ENCODE measurements around the gene BOD1L1. TPM values are rescaled to one million over a fixed set of nuclear protein-coding genes. Genes with fewer than 3 reads are reported as not detected.

Gene BOD1L1
- total RNA-seq, 1 donor from 2014 or later = 36.1 TPM

- no peak for DNase-seq (ENCODE audit: low spot score)
Observed at GRCh38 chr4:13525606-13526281, 101.8 kb downstream of the BOD1L1 start.

GRCh38 chr4:13524504-13525243, 102.9 kb downstream of the BOD1L1 start:
- DNase-seq (ENCODE audit: low spot score) = no peak

- DNase-seq (ENCODE audit: low spot score) = no peak
Observed at GRCh38 chr4:13523591-13524503, 103.7 kb downstream of the BOD1L1 start.

- DNase-seq (ENCODE audit: low spot score) = no peak
Observed at GRCh38 chr4:13523105-13523477, 104.4 kb downstream of the BOD1L1 start.

- DNase-seq (ENCODE audit: low spot score) = no peak
Observed at GRCh38 chr4:13522282-13523104, 105.0 kb downstream of the BOD1L1 start.

- DNase-seq (ENCODE audit: low spot score) = no peak
Observed at GRCh38 chr4:13521047-13521446, 106.5 kb downstream of the BOD1L1 start.

Other genes with a start within 250 kb of the BOD1L1 start
- 13.5 TPM for gene RAB28, start 143.4 kb downstream of the BOD1L1 start, total RNA-seq
- 0.06 TPM for gene NKX3-2, start 83.2 kb downstream of the BOD1L1 start, total RNA-seq